ENCODE results near the gene WNT5A.
A peak's percentile ranks its signal among the peaks of the same experiment; 100 is the strongest.
"Not testable (repeated sequence)": the region's sequence is repeated elsewhere in the genome, so short reads cannot be mapped to it uniquely, and the experiment has no call there.

WNT5A gene

GRCh38 chr3:55507808-55508207 lies 20.7 kb upstream of the WNT5A start:
- no peak for DNase-seq (ENCODE audit: extremely low read depth in 1 of 2, low read depth in 1 of 2)

DNA sequence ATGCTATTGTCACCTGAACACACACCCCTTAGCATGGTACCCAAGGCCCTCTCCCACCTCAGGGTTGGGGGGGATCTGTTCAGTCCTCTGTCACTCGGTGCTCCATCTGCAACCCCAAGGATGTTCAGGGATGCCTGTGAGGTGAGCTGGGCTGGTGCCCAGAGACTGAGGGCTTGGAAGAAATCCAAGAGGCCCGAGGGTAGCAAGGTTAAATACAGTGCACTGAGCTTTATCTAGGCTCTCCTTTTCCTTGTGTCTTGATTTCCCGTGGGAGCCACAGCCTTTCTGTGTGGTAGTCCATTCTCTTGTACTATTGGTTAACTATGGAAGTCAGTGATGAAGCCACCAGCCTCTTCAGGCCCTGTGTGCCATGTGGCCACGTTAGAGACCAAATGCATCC lies 18.7 kb upstream of the WNT5A start:
- no peak for DNase-seq (ENCODE audit: extremely low read depth in 1 of 2, low read depth in 1 of 2)

DNA sequence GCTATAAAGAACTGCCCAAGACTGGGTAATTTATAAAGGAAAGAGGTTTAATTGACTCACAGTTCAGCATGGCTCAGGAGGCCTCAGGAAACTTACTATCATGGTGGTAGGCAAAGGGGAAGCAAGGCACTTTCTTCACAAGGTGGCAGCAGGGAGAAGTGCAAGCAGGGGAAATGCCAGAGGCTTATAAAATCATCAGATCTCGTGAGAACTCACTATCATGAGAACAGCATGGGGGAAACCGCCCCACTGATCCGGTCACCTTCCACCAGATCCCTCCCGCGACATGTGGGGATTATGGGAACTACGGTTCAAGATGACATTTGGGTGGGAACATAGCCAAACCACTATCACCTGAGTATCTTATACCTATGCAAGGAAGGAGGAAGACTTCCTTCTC lies 18.0 kb upstream of the WNT5A start:
- not testable (repeated sequence) for DNase-seq (ENCODE audit: extremely low read depth in 1 of 2, low read depth in 1 of 2)

DNA sequence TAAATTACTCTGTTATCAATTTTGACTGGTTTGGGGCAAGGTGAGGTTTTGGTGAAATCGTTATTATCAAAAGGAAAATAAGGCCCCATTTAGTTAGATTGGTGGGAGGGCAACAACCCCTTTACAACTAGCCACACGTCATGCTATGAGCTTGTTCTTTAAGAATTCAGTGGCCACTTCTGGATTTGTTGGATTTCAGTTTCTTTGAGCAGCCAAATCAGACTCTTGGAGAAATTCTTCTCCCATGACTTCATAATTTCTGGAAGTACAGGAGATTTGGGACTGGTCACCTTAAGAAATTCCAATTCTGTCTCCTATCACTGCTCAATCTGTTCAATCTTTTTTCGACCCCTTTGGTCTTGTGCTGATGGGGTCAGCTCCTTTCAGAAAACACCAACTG lies 14.8 kb upstream of the WNT5A start:
- no peak for DNase-seq (ENCODE audit: extremely low read depth in 1 of 2, low read depth in 1 of 2)

- DNase-seq (ENCODE audit: extremely low read depth in 1 of 2, low read depth in 1 of 2) = no peak
Measured at GRCh38 chr3:55500555-55501330, 13.6 kb upstream of the WNT5A start.

GRCh38 chr3:55498520-55498919 lies 11.4 kb upstream of the WNT5A start:
- no peak for DNase-seq (ENCODE audit: extremely low read depth in 1 of 2, low read depth in 1 of 2)

- no peak for DNase-seq (ENCODE audit: extremely low read depth in 1 of 2, low read depth in 1 of 2)
Measured at GRCh38 chr3:55497250-55497649, 10.1 kb upstream of the WNT5A start.

DNA sequence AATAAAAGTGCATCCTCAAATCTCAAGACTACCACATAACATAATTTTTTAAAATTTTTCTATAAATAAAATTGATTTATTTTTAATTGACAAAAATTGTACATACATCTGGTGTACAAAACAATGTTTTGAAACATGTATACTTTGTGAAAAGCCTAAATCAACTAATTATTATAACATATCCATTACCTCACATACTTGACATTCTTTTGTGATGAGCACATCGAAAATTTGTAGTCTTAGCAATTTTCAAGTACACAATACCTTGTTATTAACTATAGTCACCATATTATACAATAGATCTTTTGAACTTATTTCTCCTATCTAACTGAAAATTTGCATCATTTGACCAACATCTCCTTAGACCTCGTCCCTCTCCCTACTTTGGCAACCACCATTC lies 7.9 kb upstream of the WNT5A start:
- DNase-seq (ENCODE audit: extremely low read depth in 1 of 2, low read depth in 1 of 2) = no peak

- DNase-seq (ENCODE audit: extremely low read depth in 1 of 2, low read depth in 1 of 2) = no peak
Measured at GRCh38 chr3:55492976-55493375, 5.9 kb upstream of the WNT5A start.

GRCh38 chr3:55491296-55491816 lies 4.2 kb upstream of the WNT5A start:
- DNase-seq (ENCODE audit: extremely low read depth in 1 of 2, low read depth in 1 of 2) = no peak

DNA sequence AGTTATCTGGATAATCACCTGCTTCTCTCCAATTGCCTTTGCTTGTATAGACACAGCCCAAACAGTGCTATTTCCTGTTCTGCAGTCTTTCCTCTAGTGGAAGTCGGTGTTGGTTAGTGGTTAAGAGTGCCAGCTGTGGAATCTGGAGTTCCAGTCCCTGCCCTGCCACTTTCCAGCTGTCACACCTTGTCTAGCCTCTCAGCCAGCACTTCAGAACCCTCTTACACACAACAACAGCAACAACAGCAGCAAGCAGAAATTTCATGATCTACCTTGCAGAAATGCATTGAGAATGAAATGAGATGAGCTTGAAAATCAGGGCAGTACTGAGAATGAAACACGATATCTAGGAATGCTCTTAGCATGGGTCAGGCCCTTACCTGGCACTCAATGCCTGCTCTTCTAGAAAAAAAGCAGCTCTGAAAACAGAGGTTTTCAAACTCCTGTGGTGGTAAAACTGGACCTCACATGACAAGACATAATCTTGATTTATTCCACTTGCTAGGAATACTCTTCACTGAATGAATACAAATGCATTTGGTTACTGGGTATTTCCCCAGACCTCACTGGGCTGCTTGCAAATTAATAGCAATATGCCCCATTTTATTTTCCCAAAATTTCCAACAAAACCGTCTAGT lies 3.3 kb upstream of the WNT5A start:
- no peak for DNase-seq (ENCODE audit: extremely low read depth in 1 of 2, low read depth in 1 of 2)

DNA sequence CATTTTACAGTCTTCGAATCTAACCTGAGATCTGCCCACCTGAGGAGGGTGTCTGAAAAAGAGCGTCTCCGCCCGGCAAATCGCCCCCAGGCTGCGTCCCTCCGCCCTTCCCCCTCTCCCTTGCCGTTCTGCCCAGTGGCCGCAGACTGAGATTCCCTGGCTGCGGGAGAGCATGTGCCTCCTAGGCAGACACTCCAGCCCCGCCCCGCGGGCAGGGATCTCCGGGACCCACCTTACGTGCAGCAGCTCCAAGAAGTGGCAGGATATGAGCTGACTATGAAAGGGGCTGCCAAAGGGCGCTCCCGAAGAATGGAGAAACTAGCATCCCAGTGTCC lies 2.7 kb upstream of the WNT5A start:
- DNase-seq (ENCODE audit: extremely low read depth in 1 of 2, low read depth in 1 of 2) = no peak

GRCh38 chr3:55488398-55489055 lies 1.4 kb upstream of the WNT5A start:
- DNase-seq (ENCODE audit: extremely low read depth in 1 of 2, low read depth in 1 of 2) = no peak

DNA sequence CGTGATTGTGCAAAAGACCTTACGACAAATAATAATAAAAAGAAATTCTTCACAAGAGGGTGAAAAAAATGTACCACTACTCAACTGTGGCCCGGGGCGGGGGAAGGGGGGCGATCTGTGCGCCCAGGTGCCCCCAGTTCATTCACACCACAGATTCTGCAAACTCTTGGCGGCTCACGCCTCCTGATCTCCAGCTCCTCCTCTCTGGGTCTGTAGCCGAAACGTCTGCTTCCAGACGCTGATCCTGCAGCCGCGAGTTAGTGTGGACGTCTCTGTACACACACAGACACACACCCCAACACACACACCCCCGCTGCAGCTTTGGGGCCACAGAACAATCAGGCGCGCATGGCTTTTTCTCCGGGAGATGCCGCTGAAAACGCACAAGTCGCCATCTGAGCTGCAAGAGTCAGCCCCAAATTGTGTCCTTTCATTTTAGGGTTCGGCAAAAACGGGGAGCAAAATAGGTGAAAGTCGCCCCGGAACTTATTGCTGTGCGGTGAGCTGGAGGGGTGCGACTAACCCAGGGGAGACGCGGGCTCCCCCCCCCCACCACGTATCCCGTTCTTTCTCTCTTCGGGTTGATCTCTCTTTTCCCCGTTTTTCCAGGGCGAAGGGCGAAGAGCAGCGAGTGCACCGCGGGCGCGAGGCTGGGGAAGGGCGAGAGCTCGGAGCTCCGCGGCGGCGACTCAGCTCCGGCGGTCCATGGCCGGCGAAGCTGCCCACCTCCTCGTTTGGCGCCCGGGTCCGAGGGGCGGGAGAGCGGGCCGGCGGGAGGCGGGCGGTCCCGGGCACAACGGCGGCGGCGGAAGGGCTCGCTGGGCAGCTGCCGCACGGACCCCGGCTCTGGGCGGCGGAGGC lies 505 bp upstream of the WNT5A start:
- no peak for DNase-seq (ENCODE audit: extremely low read depth in 1 of 2, low read depth in 1 of 2)

- DNase-seq (ENCODE audit: extremely low read depth in 1 of 2, low read depth in 1 of 2) = no peak
Measured at GRCh38 chr3:55486101-55486856, 827 bp downstream of the WNT5A start.

GRCh38 chr3:55484801-55485791 lies 2.0 kb downstream of the WNT5A start:
- DNase-seq (ENCODE audit: extremely low read depth in 1 of 2, low read depth in 1 of 2) = peak; percentile 25 to 27

DNA sequence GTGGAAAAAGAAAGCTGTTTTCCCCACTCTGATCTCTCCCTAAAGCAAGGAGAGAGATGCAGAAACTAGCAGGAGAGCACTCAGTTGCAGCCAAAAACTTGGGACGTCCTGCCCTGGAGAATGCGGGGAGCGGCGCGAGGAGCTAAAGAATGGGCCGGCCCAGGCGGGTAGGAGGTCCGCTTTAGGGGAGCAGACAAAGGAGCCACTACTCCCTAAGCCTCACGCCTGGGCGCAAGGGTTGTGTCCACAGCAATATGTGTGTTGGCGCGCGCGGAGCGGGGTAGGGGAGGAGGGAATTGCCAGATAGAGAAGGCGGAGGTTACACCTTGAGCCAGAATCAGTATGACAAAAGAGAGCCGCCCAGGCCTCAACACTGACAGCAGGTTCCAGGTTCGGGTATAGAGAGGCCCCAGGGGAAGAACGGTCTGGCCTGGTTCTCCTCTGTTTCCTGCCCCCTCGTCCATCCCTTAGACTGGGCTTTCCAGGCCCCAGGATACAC lies 2.9 kb downstream of the WNT5A start:
- DNase-seq (ENCODE audit: extremely low read depth in 1 of 2, low read depth in 1 of 2) = no peak

- DNase-seq (ENCODE audit: extremely low read depth in 1 of 2, low read depth in 1 of 2) = no peak
Measured at GRCh38 chr3:55483196-55484095, 3.7 kb downstream of the WNT5A start.
